ENCODE measurements around the gene IRX4. TPM values are rescaled to one million over a fixed set of nuclear protein-coding genes. Genes with fewer than 3 reads are reported as not detected.

Gene IRX4
- total RNA-seq, 2 donors from 2014 or later, result not detected

GRCh38 chr5:1923766-1924165, 41.0 kb upstream of the IRX4 start:
- ATAC-seq (ENCODE audit: insufficient number of reproducible peaks, low FRiP score, low read depth), result no peak
- Histone ChIP-seq H3K27ac (no peak overlapping the region), H3K4me3 (no peak overlapping the region), H3K36me3 (no peaks in the 10 kb centered on the region), H3K9me3 (no peaks in the 10 kb centered on the region), H3K27me3 (replicated peaks; ENCODE audit: insufficient read depth) (no peaks in the 10 kb centered on the region), H3K4me1 (ENCODE audit: control insufficient read depth in 1 of 2, low read depth in 2 of 2) (no peaks in the 10 kb centered on the region)
- no peak for DNase-seq (ENCODE audit: low spot score)
- no peak for TF ChIP-seq CTCF (IDR thresholded peaks at IDR 0.05)

GRCh38 chr5:1923341-1923740, 40.6 kb upstream of the IRX4 start:
- Histone ChIP-seq H3K4me3 (no peak overlapping the region), H3K9me3 (no peaks in the 10 kb centered on the region), H3K27me3 (replicated peaks; ENCODE audit: insufficient read depth) (no peaks in the 10 kb centered on the region), H3K4me1 (ENCODE audit: control insufficient read depth in 1 of 2, low read depth in 2 of 2) (no peaks in the 10 kb centered on the region), H3K27ac (no peak overlapping the region), H3K36me3 (no peaks in the 10 kb centered on the region)
- no peak for DNase-seq (ENCODE audit: low spot score)
- no peak for ATAC-seq (ENCODE audit: insufficient number of reproducible peaks, low FRiP score, low read depth)
- no peak for TF ChIP-seq CTCF (IDR thresholded peaks at IDR 0.05)

GRCh38 chr5:1921711-1922110, 39.0 kb upstream of the IRX4 start:
- no peak for TF ChIP-seq CTCF (IDR thresholded peaks at IDR 0.05)
- Histone ChIP-seq H3K27ac (no peak overlapping the region), H3K36me3 (no peaks in the 10 kb centered on the region), H3K4me1 (ENCODE audit: control insufficient read depth in 1 of 2, low read depth in 2 of 2) (no peaks in the 10 kb centered on the region), H3K4me3 (no peak overlapping the region), H3K9me3 (no peaks in the 10 kb centered on the region), H3K27me3 (replicated peaks; ENCODE audit: insufficient read depth) (no peaks in the 10 kb centered on the region)
- ATAC-seq (ENCODE audit: insufficient number of reproducible peaks, low FRiP score, low read depth) (no peak), DNase-seq (ENCODE audit: low spot score) (no peak)

- Histone ChIP-seq H3K27ac (no peak overlapping the region), H3K36me3 (no peaks in the 10 kb centered on the region), H3K4me1 (ENCODE audit: control insufficient read depth in 1 of 2, low read depth in 2 of 2) (no peaks in the 10 kb centered on the region), H3K27me3 (replicated peaks; ENCODE audit: insufficient read depth) (no peaks in the 10 kb centered on the region), H3K9me3 (no peaks in the 10 kb centered on the region), H3K4me3 (no peak overlapping the region)
- no peak for TF ChIP-seq CTCF (IDR thresholded peaks at IDR 0.05)
- no peak for DNase-seq (ENCODE audit: low spot score)
- no peak for ATAC-seq (ENCODE audit: insufficient number of reproducible peaks, low FRiP score, low read depth)
These were observed 37.0 kb upstream of the IRX4 start for GRCh38 chr5:1919750-1920149.

GRCh38 chr5:1919209-1919566, 36.5 kb upstream of the IRX4 start:
- Histone ChIP-seq H3K36me3 (no peaks in the 10 kb centered on the region), H3K27ac (no peak overlapping the region), H3K4me1 (ENCODE audit: control insufficient read depth in 1 of 2, low read depth in 2 of 2) (no peaks in the 10 kb centered on the region), H3K4me3 (no peak overlapping the region), H3K9me3 (no peaks in the 10 kb centered on the region), H3K27me3 (replicated peaks; ENCODE audit: insufficient read depth) (no peaks in the 10 kb centered on the region)
- no peak for ATAC-seq (ENCODE audit: insufficient number of reproducible peaks, low FRiP score, low read depth)
- TF ChIP-seq CTCF (IDR thresholded peaks at IDR 0.05), result no peak
- DNase-seq (ENCODE audit: low spot score), result no peak

Measured in thoracic aorta (tissue), 2 donors.